ENCODE measurements around the gene CIROP.

DNA sequence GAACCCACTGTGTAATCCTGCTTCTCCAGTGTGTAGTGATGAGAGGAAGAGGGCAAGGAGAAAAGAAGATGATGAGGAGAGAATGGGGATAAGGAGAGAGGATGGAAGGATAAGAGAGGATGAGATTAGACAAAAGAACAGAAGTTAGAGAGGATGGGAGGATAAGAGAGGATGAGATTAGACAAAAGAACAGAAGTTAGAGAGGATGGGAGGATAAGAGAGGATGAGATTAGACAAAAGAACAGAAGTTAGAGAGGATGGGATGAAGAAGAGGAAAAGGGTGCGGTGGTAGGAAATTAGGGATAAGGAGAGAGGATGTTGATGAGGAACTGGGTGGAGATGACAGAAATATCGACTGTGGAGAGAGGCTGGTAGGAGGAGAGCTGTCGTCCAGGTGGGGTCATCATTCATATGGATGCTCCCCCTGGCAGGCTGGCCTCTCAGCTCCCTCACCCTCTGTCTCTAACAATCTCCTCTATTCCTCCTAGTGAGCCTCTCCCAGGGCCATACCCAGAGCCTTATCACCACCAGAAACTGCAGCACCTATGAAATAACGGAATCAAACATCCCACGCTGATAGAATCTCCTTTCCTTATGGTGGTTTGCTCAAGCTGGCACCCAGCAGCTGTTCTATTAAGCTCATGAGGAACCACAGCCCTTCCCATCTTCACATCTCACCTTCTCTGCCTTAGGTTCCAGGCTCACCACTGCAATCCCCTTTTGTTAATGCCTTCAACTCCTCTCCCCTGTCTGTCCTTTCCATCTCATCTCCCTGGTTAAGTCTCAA is 6.0 kb upstream of the CIROP start:
- TF ChIP-seq, protein P1, sequence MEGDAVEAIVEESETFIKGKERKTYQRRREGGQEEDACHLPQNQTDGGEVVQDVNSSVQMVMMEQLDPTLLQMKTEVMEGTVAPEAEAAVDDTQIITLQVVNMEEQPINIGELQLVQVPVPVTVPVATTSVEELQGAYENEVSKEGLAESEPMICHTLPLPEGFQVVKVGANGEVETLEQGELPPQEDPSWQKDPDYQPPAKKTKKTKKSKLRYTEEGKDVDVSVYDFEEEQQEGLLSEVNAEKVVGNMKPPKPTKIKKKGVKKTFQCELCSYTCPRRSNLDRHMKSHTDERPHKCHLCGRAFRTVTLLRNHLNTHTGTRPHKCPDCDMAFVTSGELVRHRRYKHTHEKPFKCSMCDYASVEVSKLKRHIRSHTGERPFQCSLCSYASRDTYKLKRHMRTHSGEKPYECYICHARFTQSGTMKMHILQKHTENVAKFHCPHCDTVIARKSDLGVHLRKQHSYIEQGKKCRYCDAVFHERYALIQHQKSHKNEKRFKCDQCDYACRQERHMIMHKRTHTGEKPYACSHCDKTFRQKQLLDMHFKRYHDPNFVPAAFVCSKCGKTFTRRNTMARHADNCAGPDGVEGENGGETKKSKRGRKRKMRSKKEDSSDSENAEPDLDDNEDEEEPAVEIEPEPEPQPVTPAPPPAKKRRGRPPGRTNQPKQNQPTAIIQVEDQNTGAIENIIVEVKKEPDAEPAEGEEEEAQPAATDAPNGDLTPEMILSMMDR (IDR thresholded peaks at IDR 0.05) = no peak
- no peak for TF ChIP-seq EZH2 (IDR thresholded peaks at IDR 0.05; ENCODE audit: borderline replicate concordance, insufficient read depth, low read depth, low read length, poor library complexity, severe bottlenecking)
